Keratinocyte (primary cell): ENCODE measurements around the gene ENTR1. TPM values are rescaled to one million over a fixed set of nuclear protein-coding genes. Genes with fewer than 3 reads are reported as not detected.

Experiments used
- DNase-seq: peaks from one replicate; pipeline ENCODE4 v3.0.0-alpha.2; 2011; ENCODE audit warnings: low read depth, missing footprints, low spot score
- FAIRE-seq: peaks from 2 replicates; lab custom pipeline; 2011; peaks lifted over from hg19 to GRCh38; lab: Jason Lieb, UNC
- H2AFZ ChIP-seq: 2 replicates; pipeline ENCODE4 v1.6.0; 2012; ENCODE audit warnings: low read length, control low read depth, inconsistent platforms; ENCODE audit not compliant: control insufficient read depth
- H3K27ac ChIP-seq: 2 replicates; pipeline ENCODE4 v1.5.1; 2011; ENCODE audit warnings: low read length; ENCODE audit not compliant: control insufficient read depth, insufficient read depth
- H3K27me3 ChIP-seq: 3 replicates; pipeline ENCODE4 v1.6.0; 2011; ENCODE audit warnings: low read length; ENCODE audit not compliant: control insufficient read depth, insufficient read depth; ENCODE audit errors: extremely low read depth
- H3K36me3 ChIP-seq, 2 experiments: 2 replicates in 1 of 2; 3 replicates in 1 of 2; pipeline ENCODE4 v1.5.1; 2011; ENCODE audit warnings: low read length in 2 of 2, mild to moderate bottlenecking in 1 of 2; ENCODE audit not compliant: control insufficient read depth in 2 of 2, insufficient read depth in 2 of 2; ENCODE audit errors: extremely low read depth in 1 of 2
- H3K4me1 ChIP-seq: 3 replicates; pipeline ENCODE4 v1.5.1; 2011; ENCODE audit warnings: low read length; ENCODE audit not compliant: control insufficient read depth, insufficient read depth; ENCODE audit errors: extremely low read depth
- H3K4me2 ChIP-seq: 3 replicates; pipeline ENCODE4 v1.6.0; 2011; ENCODE audit warnings: low read depth, low read length; ENCODE audit not compliant: control insufficient read depth, insufficient read depth; ENCODE audit errors: extremely low read depth
- H3K4me3 ChIP-seq, 3 experiments: fragments of 200-600 bp in 1 of 3; sonication (generic) in 1 of 3; 2 replicates in 2 of 3; 3 replicates in 1 of 3; pipeline ENCODE4 v1.5.1; 2011 to 2016; ENCODE audit warnings: low read length in 3 of 3, mild to moderate bottlenecking in 3 of 3, control low read depth in 2 of 3, inconsistent platforms in 1 of 3, low read depth in 1 of 3, mixed read lengths in 1 of 3, mixed run types in 1 of 3, moderate library complexity in 1 of 3; ENCODE audit not compliant: control insufficient read depth in 2 of 3, insufficient read depth in 2 of 3; ENCODE audit errors: extremely low read depth in 1 of 3
- H3K79me2 ChIP-seq: 2 replicates; pipeline ENCODE4 v1.6.0; 2012; ENCODE audit warnings: low read length; ENCODE audit not compliant: control insufficient read depth, insufficient read depth
- H3K9ac ChIP-seq: 3 replicates; pipeline ENCODE4 v1.6.0; 2011; ENCODE audit warnings: low read length; ENCODE audit not compliant: control insufficient read depth, insufficient read depth; ENCODE audit errors: extremely low read depth
- H3K9me1 ChIP-seq: 3 replicates; pipeline ENCODE4 v1.6.0; 2011; ENCODE audit warnings: low read length; ENCODE audit not compliant: control insufficient read depth, insufficient read depth; ENCODE audit errors: extremely low read depth
- H3K9me3 ChIP-seq: 2 replicates; pipeline ENCODE4 v1.5.1; 2012; ENCODE audit warnings: low read depth, low read length; ENCODE audit not compliant: control insufficient read depth
- H4K20me1 ChIP-seq: 3 replicates; pipeline ENCODE4 v1.6.0; 2011; ENCODE audit warnings: low read length; ENCODE audit not compliant: control insufficient read depth, insufficient read depth; ENCODE audit errors: extremely low read depth
- EZH2 ChIP-seq: IDR thresholded peaks from one replicate; pipeline ENCODE4 v1.6.1; 2012; ENCODE audit warnings: inconsistent platforms, mild to moderate bottlenecking, low read length, moderate library complexity
- dilution Hi-C: fragments of 300-500 bp; cut with MboI; formaldehyde crosslinking; loops from one replicate; pipeline ENCODE4 v1.7.0; 2020; ENCODE audit warnings: low sequenced_read_pairs; ENCODE audit not compliant: extremely low pct_ligation_motif_present
- polyA plus RNA-seq, 5 experiments: library from polyadenylated mRNA; depleted of rRNA in 3 of 5; stranded (reverse) in 3 of 5; stranded (forward) in 1 of 5; unstranded in 1 of 5; fragments of >200 nt; gene quantifications; 1 replicate in 1 of 5; 2 replicates in 3 of 5; 3 replicates in 1 of 5; pipeline versions ENCODE4 v1.2.1 to v1.2.3, GENCODE V29; 2011 to 2012; ENCODE audit warnings: missing spikeins in 2 of 5, low read depth in 1 of 5, low replicate concordance in 1 of 5
- TF ChIP-seq, protein P1 (sequence below), 3 experiments: IDR thresholded peaks in 1 of 3; conservative IDR thresholded peaks in 1 of 3; optimal IDR thresholded peaks in 1 of 3; 2 replicates in 2 of 3; 3 replicates in 1 of 3; pipeline versions ENCODE3 to v1.5.1; 2011; ENCODE audit warnings: low read length in 3 of 3, mild to moderate bottlenecking in 3 of 3, moderate library complexity in 2 of 3, control low read depth in 1 of 3, inconsistent platforms in 1 of 3; ENCODE audit not compliant: insufficient read depth in 2 of 3; ENCODE audit errors: extremely low read depth in 1 of 3

Gene ENTR1
- polyA plus RNA-seq, 1 donor (not counting 4 experiments of a cell fraction or from before 2014, with no cell fraction given), result 46.5 TPM

DNA sequence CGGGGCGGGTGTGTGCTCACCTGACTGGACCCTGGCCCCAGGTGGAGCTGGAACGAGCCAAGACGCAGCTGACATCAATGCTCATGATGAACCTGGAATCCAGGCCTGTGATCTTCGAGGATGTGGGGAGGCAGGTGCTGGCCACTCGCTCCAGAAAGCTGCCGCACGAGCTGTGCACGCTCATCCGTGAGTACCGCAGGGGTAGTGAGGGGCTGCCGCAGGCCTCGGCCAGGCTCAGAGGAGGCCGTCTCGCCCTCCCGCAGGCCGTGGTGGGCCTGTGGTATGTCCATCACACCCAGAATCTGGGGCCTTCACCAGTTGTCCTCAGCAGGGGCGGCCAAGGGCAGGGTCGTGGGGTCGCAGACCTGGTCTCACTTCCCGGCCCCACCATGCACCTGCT is 11.4 kb upstream of the ENTR1 start:
- dilution Hi-C loops, result no loop called here
- Histone ChIP-seq H3K27me3 (no peaks in the 10 kb centered on the region), H2AFZ (no peak overlapping the region), H3K9ac (no peak overlapping the region), H3K4me2 (no peak overlapping the region), H3K9me3 (no peaks in the 10 kb centered on the region), H4K20me1 (no peaks in the 10 kb centered on the region), H3K9me1 (no peaks in the 10 kb centered on the region), H3K36me3 (peaks cover 29 to 46% of the 10 kb centered on the region in 2 experiments), H3K4me1 (no peaks in the 10 kb centered on the region), H3K4me3 (no peak overlapping the region), H3K27ac (no peak overlapping the region), H3K79me2 (no peaks in the 10 kb centered on the region)
- DNase-seq (no peak), FAIRE-seq (no peak)
- TF ChIP-seq, protein P1, sequence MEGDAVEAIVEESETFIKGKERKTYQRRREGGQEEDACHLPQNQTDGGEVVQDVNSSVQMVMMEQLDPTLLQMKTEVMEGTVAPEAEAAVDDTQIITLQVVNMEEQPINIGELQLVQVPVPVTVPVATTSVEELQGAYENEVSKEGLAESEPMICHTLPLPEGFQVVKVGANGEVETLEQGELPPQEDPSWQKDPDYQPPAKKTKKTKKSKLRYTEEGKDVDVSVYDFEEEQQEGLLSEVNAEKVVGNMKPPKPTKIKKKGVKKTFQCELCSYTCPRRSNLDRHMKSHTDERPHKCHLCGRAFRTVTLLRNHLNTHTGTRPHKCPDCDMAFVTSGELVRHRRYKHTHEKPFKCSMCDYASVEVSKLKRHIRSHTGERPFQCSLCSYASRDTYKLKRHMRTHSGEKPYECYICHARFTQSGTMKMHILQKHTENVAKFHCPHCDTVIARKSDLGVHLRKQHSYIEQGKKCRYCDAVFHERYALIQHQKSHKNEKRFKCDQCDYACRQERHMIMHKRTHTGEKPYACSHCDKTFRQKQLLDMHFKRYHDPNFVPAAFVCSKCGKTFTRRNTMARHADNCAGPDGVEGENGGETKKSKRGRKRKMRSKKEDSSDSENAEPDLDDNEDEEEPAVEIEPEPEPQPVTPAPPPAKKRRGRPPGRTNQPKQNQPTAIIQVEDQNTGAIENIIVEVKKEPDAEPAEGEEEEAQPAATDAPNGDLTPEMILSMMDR (optimal IDR thresholded peaks at IDR 0.05 in 1 of 3, IDR thresholded peaks at IDR 0.05 in 1 of 3, conservative IDR thresholded peaks at IDR 0.05 in 1 of 3; ENCODE audit: extremely low read depth in 1 of 3, insufficient read depth in 2 of 3, low read length in 3 of 3), result no peak
- no peak for TF ChIP-seq EZH2

DNA sequence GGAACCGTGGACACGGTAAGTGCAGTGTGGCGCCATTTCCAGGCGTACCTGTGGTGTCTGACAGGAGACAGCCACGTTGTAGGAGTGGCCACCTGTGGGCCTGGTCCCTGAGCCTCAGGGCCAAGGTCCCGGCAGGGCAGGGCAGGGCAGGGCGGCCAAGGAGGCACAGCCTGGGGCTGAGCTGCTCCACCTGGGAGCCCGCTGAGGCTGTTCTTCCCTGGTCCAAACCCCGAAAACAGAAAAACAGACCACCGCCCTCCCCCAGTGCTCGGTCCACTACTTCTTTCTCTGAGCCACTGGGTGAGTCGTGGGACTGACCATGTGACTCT is 8.6 kb upstream of the ENTR1 start:
- TF ChIP-seq EZH2, result no peak
- TF ChIP-seq, protein P1 (optimal IDR thresholded peaks at IDR 0.05 in 1 of 3, IDR thresholded peaks at IDR 0.05 in 1 of 3, conservative IDR thresholded peaks at IDR 0.05 in 1 of 3; ENCODE audit: extremely low read depth in 1 of 3, insufficient read depth in 2 of 3, low read length in 3 of 3), result no peak
- H3K79me2 ChIP-seq, result peaks cover 4% of the 10 kb centered on the region
- peaks cover 44 to 56% of the 10 kb centered on the region in 2 experiments for H3K36me3 ChIP-seq

More for the DNA sequence above, 8.6 kb upstream of the ENTR1 start:
- H3K27me3 ChIP-seq, result no peaks in the 10 kb centered on the region
- no peaks in the 10 kb centered on the region for H4K20me1 ChIP-seq
- no peak overlapping the region for H3K9ac ChIP-seq
- no peak overlapping the region for H3K4me2 ChIP-seq
- no peak overlapping the region for H3K4me3 ChIP-seq
- no peak overlapping the region for H2AFZ ChIP-seq
- FAIRE-seq, result no peak
- H3K9me3 ChIP-seq, result no peaks in the 10 kb centered on the region
- DNase-seq, result no peak
- dilution Hi-C loops, result no loop called here
- no peak overlapping the region for H3K27ac ChIP-seq
- no peaks in the 10 kb centered on the region for H3K9me1 ChIP-seq
- no peaks in the 10 kb centered on the region for H3K4me1 ChIP-seq
